Heart left ventricle (tissue), 13 donors: ENCODE measurements around the gene NOL12.

Experiments used
- CTCF ChIP-seq, 12 donors: fragments of 200-600 bp; sonication (generic) in 4 of 12; IDR thresholded peaks; one replicate each; pipeline versions ENCODE4 v1.5.0 to v1.8.0; 2018 to 2022; ENCODE audit warnings: antibody characterized with exemption in 12 of 12, mild to moderate bottlenecking in 5 of 12
- POLR2A ChIP-seq, 2 donors: fragments of 450-650 bp; IDR thresholded peaks; one replicate each; pipeline ENCODE4 v1.6.1; 2017; ENCODE audit warnings: antibody characterized with exemption in 2 of 2, mild to moderate bottlenecking in 2 of 2, moderate library complexity in 2 of 2
- donor health status: ischemic (EF 13 %, LVEDD 7.1; RV severe dilation, severe dysfunction).
- donor health status: DM: no; HTN: yes; CAD: no.
- donor health status: DM: no; HTN: no; CAD: no.
- donor health status: ischemic (EF 25% LVEDD 6.9; RV normal size, moderate dysfunction).
- donor health status: ischemic (EF 25% LVEDD 5.7; RV mildly dilated, moderate dysfunction).
- donor health status: ischemic (EF 35%, LVEDD 5.7; RV mildly dilated, moderate dysfunction).
- donor health status: nonischemic (EF 11% LVEDD 7.7; RV severe dilation, severe dysfunction).
- donor health status: DM: yes; HTN: yes; CAD: no.
- donor health status: PGD.
- donor health status: ischemic (EF 29% LVEDD 5.4; RV normal size, mild dysfunction).
- donor health status: nonischemic (EF 23%, LVEDD 6.1; RV moderate dilation, normal function).

DNA sequence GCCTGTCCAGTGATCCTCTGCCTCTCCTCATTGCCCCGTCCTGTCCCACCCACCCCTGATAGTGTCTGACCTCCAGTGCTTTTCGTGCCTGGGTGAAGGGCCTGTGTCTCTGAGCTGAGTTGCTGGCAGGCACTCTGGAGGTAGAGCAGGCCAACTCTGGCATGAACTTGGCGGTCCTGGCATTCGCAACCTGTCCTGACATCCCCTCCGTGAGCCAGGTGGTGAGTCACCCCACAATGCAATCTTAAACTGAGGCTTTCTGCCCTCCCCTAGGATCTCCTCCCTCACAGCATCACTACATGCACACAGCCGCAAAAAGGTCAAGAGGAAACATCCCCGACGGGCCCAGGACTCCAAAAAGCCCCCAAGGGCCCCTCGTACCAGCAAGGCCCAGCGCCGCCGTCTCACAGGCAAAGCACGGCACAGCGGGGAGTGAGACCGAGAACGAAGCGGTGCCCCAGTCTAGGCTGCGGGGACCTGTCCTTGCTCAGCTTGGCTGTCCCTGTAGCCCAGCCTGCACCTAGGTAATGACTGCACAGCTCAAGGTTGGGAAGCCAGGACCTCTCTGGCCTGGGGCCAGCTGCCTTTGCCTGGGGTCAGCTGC, 4.9 kb downstream of the NOL12 start:
- no peak for TF ChIP-seq CTCF (IDR thresholded peaks at IDR 0.05)
- no peak for TF ChIP-seq POLR2A (IDR thresholded peaks at IDR 0.05)
